Kidney epithelial cell (primary cell): ENCODE measurements around the gene HSPH1. TPM values are rescaled to one million over a fixed set of nuclear protein-coding genes. Genes with fewer than 3 reads are reported as not detected.

Experiments used
- DNase-seq: peaks from one replicate; pipeline ENCODE4 v3.0.0-alpha.2; 2010; ENCODE audit warnings: low read depth
- H3K27me3 ChIP-seq: 2 replicates; pipeline ENCODE4 v1.6.0; 2011; ENCODE audit warnings: low read length; ENCODE audit not compliant: control insufficient read depth, insufficient read depth
- H3K36me3 ChIP-seq: 2 replicates; pipeline ENCODE4 v1.5.1; 2011; ENCODE audit warnings: low read length; ENCODE audit not compliant: control insufficient read depth, insufficient read depth
- H3K4me3 ChIP-seq: 2 replicates; pipeline ENCODE4 v1.5.1; 2011; ENCODE audit warnings: low read depth, mild to moderate bottlenecking, control low read depth, low read length
- total RNA-seq: library from RNA; depleted of rRNA; stranded (reverse); fragments of >200 nt; gene quantifications from 2 replicates; pipeline ENCODE4 v1.2.3, GENCODE V29; 2015
- TF ChIP-seq, protein P1 (sequence below): IDR thresholded peaks from 2 replicates; pipeline ENCODE4 v1.5.1; 2011; ENCODE audit warnings: mild to moderate bottlenecking, moderate library complexity, low read length, control low read depth, inconsistent platforms; ENCODE audit not compliant: insufficient read depth, poor library complexity, severe bottlenecking

The HSPH1 gene
- total RNA-seq, 1 donor from 2014 or later: 52.3 TPM

DNA sequence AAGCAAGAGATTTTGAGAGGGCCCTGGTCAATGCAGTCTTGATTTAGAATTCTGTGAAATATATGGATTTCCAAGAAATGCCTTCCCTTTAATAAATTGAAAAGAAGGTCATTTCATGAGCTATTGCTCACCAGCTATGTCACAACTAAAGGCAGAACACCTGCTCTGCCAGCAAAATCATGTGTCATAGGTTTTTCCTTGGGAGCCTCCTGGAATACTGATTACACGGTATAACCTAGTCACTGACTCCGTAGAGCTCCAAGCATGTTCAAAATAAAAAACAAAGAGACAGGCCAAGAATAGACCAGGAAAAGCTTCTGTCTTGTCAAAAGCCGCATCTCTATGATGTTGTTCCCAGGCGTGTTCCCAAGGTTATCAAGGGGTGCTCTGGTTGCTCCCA lies 45.5 kb downstream of the HSPH1 start:
- DNase-seq: no peak
- TF ChIP-seq, protein P1, sequence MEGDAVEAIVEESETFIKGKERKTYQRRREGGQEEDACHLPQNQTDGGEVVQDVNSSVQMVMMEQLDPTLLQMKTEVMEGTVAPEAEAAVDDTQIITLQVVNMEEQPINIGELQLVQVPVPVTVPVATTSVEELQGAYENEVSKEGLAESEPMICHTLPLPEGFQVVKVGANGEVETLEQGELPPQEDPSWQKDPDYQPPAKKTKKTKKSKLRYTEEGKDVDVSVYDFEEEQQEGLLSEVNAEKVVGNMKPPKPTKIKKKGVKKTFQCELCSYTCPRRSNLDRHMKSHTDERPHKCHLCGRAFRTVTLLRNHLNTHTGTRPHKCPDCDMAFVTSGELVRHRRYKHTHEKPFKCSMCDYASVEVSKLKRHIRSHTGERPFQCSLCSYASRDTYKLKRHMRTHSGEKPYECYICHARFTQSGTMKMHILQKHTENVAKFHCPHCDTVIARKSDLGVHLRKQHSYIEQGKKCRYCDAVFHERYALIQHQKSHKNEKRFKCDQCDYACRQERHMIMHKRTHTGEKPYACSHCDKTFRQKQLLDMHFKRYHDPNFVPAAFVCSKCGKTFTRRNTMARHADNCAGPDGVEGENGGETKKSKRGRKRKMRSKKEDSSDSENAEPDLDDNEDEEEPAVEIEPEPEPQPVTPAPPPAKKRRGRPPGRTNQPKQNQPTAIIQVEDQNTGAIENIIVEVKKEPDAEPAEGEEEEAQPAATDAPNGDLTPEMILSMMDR: no peak
- Histone ChIP-seq H3K36me3 (no peaks in the 10 kb centered on the region), H3K4me3 (no peak overlapping the region), H3K27me3 (peaks cover 16% of the 10 kb centered on the region)

DNA sequence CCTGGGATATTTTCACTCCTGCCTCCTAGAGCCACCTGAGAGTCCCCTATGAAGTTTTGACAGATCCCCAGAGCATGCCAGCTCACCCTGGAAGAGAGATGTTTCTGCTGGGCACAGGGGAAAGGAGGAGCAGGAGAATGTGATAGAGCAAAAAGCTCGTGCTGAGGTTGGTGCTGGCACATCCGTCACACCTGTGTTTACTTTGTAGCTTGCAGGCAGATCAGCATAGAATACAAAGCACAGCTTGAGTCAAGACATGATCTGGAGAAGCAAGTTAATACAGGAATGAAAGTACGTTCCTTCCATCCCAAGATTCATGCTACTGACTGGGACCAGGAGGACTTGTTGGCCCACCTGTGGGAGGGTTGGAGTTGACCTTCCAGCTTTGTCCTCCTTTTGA lies 46.1 kb downstream of the HSPH1 start:
- no peak for DNase-seq
- Histone ChIP-seq H3K4me3 (no peak overlapping the region), H3K27me3 (peaks cover 14% of the 10 kb centered on the region), H3K36me3 (no peaks in the 10 kb centered on the region)
- TF ChIP-seq, protein P1: no peak

DNA sequence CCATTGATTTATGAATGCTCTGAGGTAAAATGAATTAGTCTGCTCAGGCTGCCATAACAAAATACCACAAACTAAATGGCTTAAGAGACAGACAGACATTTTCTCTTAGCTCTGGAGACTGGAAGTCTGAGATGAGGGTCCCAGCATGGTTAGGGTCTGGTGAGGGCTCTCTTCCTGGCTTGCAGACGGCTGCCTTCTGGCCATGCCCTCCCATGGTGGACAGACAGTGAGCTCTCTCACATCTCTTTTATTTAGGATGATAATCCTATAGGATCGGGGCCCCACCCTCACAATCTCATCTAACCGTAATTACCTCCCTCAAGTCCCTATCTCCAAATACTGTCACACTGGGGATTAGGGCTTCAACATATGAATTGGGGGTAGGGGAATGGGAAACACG lies 47.1 kb downstream of the HSPH1 start:
- no peaks in the 10 kb centered on the region for H3K36me3 ChIP-seq
- DNase-seq: no peak
- TF ChIP-seq, protein P1: no peak
- H3K27me3 ChIP-seq: peaks cover 13% of the 10 kb centered on the region
- H3K4me3 ChIP-seq: no peak overlapping the region

DNA sequence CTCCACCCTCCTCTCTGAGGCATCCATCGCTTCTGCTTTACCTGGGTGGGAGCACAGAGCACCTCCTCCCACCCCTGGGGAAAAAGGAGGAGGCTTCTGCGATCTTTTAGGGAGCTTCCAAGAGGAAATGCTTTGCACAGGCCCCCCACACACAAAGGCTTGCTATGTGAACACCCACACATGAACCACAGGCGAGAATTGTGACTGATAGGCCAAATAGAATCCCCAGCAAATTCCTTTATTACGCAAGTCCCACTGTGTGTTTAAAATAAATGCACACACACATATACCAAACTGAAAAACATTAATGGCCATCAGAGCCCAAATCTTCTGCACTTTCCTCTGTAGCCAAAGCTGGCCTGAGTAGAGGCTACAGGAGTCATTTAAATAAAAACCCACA lies 50.6 kb downstream of the HSPH1 start:
- TF ChIP-seq, protein P1: no peak
- DNase-seq: no peak
- Histone ChIP-seq H3K36me3 (no peaks in the 10 kb centered on the region), H3K4me3 (no peak overlapping the region), H3K27me3 (peaks cover 2% of the 10 kb centered on the region)

DNA sequence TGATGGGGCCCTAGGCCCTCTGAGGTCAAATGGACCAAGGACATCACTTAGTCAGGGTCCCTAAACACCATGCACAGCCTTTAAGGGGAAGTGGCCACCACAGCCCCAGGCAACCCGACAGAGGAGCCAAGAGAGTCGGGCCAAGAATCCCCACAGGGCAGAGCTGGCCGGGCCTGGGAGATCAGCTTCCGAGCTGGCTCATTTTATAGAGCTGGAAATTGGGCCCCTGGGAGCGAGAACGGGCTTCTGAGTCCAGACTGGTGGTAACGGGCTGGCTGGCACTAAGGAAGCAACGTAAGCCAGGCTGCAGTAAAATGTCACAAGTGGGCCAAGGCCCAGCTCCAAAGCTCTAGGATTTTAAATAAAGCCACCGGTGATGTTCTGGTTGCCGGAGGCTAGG lies 51.1 kb downstream of the HSPH1 start:
- no peak for DNase-seq
- Histone ChIP-seq H3K27me3 (peaks cover 2% of the 10 kb centered on the region), H3K36me3 (no peaks in the 10 kb centered on the region), H3K4me3 (no peak overlapping the region)
- TF ChIP-seq, protein P1: no peak

DNA sequence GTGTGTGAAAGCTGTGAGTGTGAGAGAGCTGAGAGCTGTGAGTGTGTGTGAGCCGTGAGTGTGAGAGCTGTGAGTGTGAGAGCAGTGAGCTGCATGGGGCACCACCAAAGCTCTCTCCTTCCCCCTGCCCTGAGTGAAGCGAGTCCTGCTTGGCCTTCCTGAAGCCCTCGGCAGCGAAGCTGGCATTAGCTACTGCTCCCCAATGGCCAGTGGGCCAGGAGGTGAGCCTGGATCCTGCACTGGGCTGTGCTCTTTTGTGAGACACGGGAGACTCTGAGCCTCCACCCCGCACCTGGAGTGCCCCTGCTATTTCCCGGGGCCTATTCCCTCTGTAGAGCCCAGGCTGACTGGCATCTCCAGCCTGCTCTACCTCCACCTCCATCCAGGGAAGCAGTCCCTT lies 51.5 kb downstream of the HSPH1 start:
- TF ChIP-seq, protein P1: no peak
- DNase-seq: no peak
- Histone ChIP-seq H3K27me3 (peaks cover 2% of the 10 kb centered on the region), H3K36me3 (no peaks in the 10 kb centered on the region), H3K4me3 (no peak overlapping the region)
